T-helper 17 cell (primary cell): ENCODE data around the gene PPIB. TPM values are rescaled to one million over a fixed set of nuclear protein-coding genes. Genes with fewer than 3 reads are reported as not detected.

Experiments used
- ATAC-seq: fragments of 150-1000 bp; cut with Tn5 transposase; 2 replicates; pipeline ENCODE4 v1.10.0; 2021; ENCODE audit warnings: mild to moderate bottlenecking, moderate library complexity
- DNase-seq, 3 donors: peaks; one replicate each; pipeline versions ENCODE4 v3.0.0 to v3.0.0-alpha.2; 2020 to 2021
- H3K9me3 ChIP-seq: one replicate; pipeline ENCODE4 v1.7.0; 2013; ENCODE audit warnings: low read length, mild to moderate bottlenecking; ENCODE audit not compliant: control insufficient read depth, poor library complexity, severe bottlenecking
- H3K27ac Mint-ChIP-seq: one replicate; pipeline ENCODE4 v1.8.0; 2022; ENCODE audit warnings: mild to moderate bottlenecking, moderate library complexity, mixed read lengths
- H3K27me3 Mint-ChIP-seq: one replicate; pipeline ENCODE4 v1.8.0; 2022; ENCODE audit warnings: mixed read lengths
- H3K36me3 Mint-ChIP-seq: one replicate; pipeline ENCODE4 v1.8.0; 2022; ENCODE audit warnings: low read depth, mixed read lengths
- H3K4me1 Mint-ChIP-seq: one replicate; pipeline ENCODE4 v1.8.0; 2022; ENCODE audit warnings: mild to moderate bottlenecking, mixed read lengths
- H3K4me3 Mint-ChIP-seq: one replicate; pipeline ENCODE4 v1.8.0; 2022; ENCODE audit warnings: mild to moderate bottlenecking, moderate library complexity, mixed read lengths
- total RNA-seq, 4 donors: library from RNA in 2 of 4; stranded (reverse) in 2 of 4; gene quantifications; one replicate each; pipeline ENCODE4 v1.2.3 and lab custom pipeline; 2022 to 2026

PPIB gene
- total RNA-seq = 100 to 1,000 TPM; 202 to 208 TPM
- 168 to 266 reads per million in 2 donors for total RNA-seq (lab: John Stamatoyannopoulos, UW)

DNA sequence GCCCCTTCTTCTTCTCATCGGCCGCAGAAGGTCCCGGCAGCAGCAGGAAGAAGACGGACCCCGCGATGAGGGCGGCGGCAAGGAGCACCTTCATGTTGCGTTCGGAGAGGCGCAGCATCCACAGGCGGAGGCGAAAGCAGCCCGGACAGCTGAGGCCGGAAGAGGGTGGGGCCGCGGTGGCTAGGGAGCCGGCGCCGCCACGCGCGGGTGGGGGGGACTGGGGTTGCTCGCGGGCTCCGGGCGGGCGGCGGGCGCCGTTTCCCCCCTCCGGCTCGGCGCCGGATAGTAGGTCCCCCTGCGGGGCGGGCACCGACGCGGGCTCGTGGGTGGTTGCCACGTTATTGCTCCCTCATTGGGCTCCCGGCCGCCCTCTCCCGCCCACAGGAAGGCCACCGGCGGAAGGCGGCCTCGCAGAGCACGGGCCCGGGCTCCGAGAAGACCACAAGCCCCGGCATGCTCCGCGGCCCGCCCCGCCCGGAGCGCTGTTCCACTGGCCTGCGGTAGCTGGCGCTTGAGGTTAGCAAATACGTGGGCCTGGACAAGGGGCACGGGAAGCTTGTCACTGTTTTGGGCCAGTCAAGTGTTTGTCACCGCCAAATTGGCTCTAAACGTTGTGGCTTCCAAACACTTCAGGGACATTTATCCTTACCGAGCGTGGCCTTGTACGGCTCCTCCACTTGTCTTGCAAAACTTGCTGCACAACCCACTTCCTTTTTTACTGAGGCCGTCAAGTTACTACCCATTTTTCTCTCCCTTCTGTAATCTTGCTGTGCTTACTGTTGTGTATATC, at the start of gene PPIB:
TSS of gene PPIB (minus strand) at position 154 of the 790 bp plus-strand sequence. CDS start at position 118, 36 bp downstream.
- Mint-ChIP-seq H3K27me3 (no peaks in the 10 kb centered on the region), H3K4me3 (peak within 1 kb of the TSS; percentile 90), H3K27ac (peak within 1 kb of the TSS; percentile 95), H3K4me1 (peaks cover 38% of the 10 kb centered on the region), H3K36me3 (peaks cover 10% of the 10 kb centered on the region)
- ATAC-seq = peak; percentile 94
- H3K9me3 ChIP-seq = no peaks in the 10 kb centered on the region
- peak; percentile 94 to 96 (median 95) for DNase-seq

DNA sequence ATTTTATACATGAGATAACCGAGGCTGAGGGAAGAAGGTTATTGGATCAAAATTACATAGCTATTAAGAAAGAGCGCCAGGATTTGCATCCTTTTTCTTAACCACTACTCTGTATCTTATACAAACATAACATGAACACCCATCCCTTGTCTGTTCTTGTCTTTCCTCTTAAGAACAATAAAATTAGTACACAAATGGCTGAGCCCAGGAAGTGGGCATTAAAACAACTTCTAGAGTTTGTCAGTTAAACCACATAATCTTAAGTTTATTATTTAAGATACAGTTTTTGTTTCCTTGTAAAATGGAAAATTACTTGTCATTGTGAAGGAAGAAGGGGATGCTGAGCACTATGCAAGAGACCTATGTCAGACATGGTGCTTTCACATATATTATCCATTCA, 48.9 kb upstream of the PPIB start:
- DNase-seq = no peak
- H3K36me3 Mint-ChIP-seq = peaks cover 3% of the 10 kb centered on the region
- no peaks in the 10 kb centered on the region for H3K27me3 Mint-ChIP-seq
- no peak for ATAC-seq
- H3K9me3 ChIP-seq = no peaks in the 10 kb centered on the region
- peaks cover 3% of the 10 kb centered on the region for H3K4me1 Mint-ChIP-seq
- H3K27ac Mint-ChIP-seq = no peak overlapping the region
- H3K4me3 Mint-ChIP-seq = no peak overlapping the region

DNA sequence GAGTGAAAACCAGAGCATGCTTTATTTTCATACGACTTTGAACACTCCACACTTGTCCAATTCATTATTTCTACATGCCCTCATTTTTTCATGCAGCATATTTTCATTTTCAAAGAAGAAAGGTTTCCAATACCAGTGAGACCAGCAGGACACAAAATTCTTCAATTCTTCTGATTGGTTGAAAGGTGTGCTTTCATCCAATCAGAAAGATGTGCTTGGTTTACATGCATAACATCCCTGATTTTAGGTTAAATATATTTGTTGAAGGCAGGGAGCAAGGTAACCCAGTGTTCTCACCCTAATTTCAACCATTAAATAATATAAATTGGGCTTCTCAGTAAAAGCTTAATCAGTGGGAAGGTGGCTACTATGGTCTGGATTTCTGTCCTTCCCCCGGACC, 47.5 kb upstream of the PPIB start:
- DNase-seq (no peak), ATAC-seq (no peak)
- Mint-ChIP-seq H3K27ac (no peak overlapping the region), H3K4me1 (peaks cover 3% of the 10 kb centered on the region), H3K36me3 (peaks cover 3% of the 10 kb centered on the region), H3K27me3 (no peaks in the 10 kb centered on the region), H3K4me3 (no peak overlapping the region)
- H3K9me3 ChIP-seq = no peaks in the 10 kb centered on the region

DNA sequence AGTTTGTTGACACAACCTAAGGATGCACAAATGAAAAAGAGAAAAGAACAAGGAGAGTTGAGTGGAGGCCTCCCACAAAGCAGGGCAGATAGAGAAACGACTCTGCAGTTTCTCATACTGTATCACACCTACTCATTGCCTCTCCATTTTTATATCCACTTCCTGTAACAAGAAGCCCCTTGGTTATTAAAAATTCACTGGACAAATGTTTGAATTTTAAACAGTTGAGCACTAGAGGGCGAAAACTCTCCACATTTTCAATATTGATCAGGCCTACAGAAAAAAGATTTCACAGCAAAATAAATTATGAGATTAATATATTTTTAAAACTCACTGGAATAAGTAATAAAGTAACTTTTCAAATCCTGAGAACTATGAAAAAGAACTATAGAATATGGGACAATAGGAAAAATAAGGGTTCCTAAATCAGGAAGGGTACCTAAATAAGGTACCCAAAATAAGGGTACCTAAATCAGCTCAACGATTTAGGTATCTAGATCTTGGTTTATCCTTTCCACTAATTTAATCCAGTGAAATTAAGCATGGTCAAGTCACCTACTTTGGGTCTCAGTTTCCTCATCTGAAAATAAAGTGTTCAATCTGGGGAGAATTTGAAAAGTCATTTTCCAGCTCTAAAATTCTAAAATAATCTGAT, 47.0 kb upstream of the PPIB start:
- no peak overlapping the region for H3K27ac Mint-ChIP-seq
- DNase-seq = no peak
- H3K4me1 Mint-ChIP-seq = peaks cover 3% of the 10 kb centered on the region
- no peak for ATAC-seq
- no peaks in the 10 kb centered on the region for H3K9me3 ChIP-seq
- no peak overlapping the region for H3K4me3 Mint-ChIP-seq
- no peaks in the 10 kb centered on the region for H3K27me3 Mint-ChIP-seq
- peaks cover 3% of the 10 kb centered on the region for H3K36me3 Mint-ChIP-seq

DNA sequence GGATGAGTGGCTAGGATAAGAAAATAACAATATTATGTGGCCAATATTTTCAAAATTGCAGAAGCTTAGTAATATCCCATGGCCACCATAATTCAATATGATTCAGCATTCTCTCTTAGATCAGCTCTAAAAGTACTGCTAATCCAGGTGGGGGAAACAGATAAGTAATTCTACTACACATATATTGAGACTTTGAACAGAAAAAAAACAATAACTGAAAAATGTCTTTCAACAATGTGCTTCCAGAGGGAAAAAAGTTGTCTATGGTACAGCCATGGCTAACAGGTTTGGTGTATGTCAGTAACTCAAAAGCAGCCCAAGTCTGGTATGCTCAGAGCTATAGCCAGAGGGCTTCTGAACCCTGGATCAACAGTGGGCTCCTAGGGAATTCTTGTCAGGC, 42.4 kb upstream of the PPIB start:
- Mint-ChIP-seq H3K4me3 (no peak overlapping the region), H3K36me3 (peaks cover 3% of the 10 kb centered on the region)

DNA sequence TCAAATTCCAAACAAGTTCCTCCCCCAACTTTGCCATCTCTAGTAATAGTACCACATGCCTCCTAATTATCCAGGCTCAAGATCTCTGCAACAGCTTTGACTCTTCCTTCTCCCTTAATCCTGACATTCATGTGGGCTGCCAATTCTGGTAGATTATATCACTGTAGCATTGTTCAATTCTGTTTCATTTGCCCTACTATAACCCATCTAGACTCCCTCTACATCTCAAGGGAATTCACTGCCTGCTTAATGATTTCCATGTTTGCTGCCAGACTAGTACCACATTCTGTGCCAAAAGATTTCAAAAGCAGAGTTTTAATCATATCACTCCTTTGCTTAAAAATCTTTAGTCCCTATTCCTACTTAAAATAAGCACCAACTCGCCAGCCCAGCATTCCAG, 34.6 kb upstream of the PPIB start:
- no peaks in the 10 kb centered on the region for H3K27me3 Mint-ChIP-seq
- ATAC-seq = no peak
- no peaks in the 10 kb centered on the region for H3K9me3 ChIP-seq
- no peak for DNase-seq
- peaks cover 9% of the 10 kb centered on the region for H3K36me3 Mint-ChIP-seq
- peaks cover 5% of the 10 kb centered on the region for H3K4me1 Mint-ChIP-seq
- H3K27ac Mint-ChIP-seq = no peak overlapping the region
- no peak overlapping the region for H3K4me3 Mint-ChIP-seq

More for the DNA sequence above, 42.4 kb upstream of the PPIB start:
- Mint-ChIP-seq H3K27me3 (no peaks in the 10 kb centered on the region), H3K27ac (no peak overlapping the region), H3K4me1 (no peaks in the 10 kb centered on the region)
- H3K9me3 ChIP-seq = no peaks in the 10 kb centered on the region
- ATAC-seq (no peak), DNase-seq (no peak)

DNA sequence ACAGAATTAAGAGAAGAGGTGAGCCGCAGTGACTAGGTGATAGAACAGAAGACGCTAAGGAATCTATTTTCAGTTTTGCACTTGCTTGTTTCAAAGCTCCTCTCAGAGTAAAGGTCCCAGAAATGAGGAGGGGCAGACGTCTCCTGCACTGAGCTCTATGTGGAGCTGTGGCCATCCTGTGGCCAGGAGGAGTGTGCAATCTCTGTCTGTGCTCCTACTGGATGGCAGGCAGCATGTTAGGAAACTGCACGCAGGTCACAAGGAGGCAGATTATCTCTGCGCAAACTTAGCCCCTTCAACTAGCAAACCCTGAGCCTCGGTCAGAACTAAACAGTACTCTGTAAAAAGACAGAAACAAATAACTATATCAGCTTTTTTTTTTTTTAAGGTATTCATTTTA, 31.1 kb upstream of the PPIB start:
- ATAC-seq = no peak
- Mint-ChIP-seq H3K4me1 (peaks cover 8% of the 10 kb centered on the region), H3K36me3 (peaks cover 9% of the 10 kb centered on the region)

DNA sequence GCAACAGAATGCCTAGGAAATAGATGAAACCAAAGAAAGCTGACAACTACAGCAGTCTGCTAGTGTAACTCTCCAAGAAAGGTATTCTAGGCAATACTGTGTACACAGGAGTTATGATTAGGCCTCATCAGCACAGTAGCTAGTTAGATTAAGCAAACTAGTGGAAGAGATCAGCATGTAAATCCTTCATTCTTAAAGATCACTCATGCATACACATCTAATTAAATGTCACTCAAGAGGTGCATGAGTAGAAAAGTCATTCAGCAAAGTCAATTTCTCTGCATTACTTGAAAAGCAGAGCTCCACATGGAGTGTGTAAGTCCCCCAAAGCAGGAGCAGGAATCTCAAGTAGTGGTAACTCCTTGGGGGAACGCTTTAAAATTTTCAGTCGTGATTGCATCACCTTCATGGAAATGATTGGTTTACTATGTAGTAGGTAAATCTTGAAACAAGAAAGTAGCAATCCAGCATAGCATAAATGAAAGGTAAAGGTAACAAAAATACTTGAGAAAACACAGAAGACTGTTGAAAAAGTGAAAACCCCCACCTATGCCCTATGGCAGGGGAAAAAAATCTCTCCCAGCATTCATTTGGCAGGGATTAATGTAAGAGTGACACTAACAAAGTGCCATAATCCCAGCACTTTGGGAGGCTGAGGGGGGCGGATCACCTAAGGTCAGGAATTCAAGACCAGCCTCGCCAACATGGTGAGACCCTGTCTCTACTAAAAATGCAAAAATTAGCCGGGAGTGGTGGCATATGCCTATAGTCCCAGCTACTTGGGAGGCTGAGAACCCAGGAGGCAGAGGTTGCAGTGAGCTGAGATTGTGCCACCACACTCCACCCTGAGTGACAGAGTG, 29.4 kb upstream of the PPIB start:
- DNase-seq = no peak
- ATAC-seq = no peak
- H3K9me3 ChIP-seq = no peaks in the 10 kb centered on the region
- Mint-ChIP-seq H3K4me3 (no peak overlapping the region), H3K4me1 (peaks cover 6% of the 10 kb centered on the region), H3K27ac (no peak overlapping the region), H3K36me3 (peaks cover 6% of the 10 kb centered on the region), H3K27me3 (no peaks in the 10 kb centered on the region)

More for the DNA sequence above, 31.1 kb upstream of the PPIB start:
- DNase-seq = no peak
- Mint-ChIP-seq H3K4me3 (no peak overlapping the region), H3K27me3 (no peaks in the 10 kb centered on the region), H3K27ac (no peak overlapping the region)
- H3K9me3 ChIP-seq = no peaks in the 10 kb centered on the region

DNA sequence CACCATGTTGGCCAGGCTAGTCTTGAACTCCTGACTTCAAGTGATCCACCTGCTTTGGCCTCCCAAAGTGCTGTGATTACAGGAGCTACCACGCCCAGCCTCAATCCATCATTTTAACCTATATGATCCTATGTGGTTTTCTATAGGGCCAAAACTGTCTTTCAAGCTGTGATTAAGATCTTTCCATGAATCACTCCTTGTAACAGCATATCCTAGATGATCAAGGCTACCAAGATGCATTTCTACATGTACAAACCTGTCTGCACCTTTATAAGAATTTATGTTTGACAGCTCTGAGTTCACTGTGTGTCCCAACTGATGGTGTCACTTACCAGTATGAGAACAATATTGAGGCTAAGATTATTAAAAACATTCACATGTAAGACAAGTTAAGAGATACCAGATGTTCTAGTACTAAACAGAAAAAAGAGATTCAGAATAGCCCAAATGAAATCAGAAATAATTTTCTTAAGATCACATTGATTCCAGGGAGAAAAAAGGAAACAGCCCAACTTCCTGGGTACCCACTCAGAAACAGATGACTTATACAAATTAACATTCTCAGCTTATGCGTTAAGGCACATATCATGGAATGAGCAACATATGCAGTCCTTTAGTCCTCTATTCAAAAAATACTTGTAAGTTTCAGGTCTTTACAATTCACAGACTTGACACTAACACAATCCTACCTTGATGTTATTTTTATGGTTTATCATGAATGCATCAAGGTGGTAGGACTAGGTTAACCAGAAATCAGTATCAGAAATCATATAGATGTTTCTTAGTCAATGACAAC, 24.8 kb upstream of the PPIB start:
- peaks cover 3% of the 10 kb centered on the region for H3K4me1 Mint-ChIP-seq
- no peak for ATAC-seq
- DNase-seq = no peak
- no peaks in the 10 kb centered on the region for H3K27me3 Mint-ChIP-seq
- H3K36me3 Mint-ChIP-seq = no peaks in the 10 kb centered on the region
- H3K4me3 Mint-ChIP-seq = no peak overlapping the region
- H3K27ac Mint-ChIP-seq = peak overlapping the region; percentile 56
- no peaks in the 10 kb centered on the region for H3K9me3 ChIP-seq

DNA sequence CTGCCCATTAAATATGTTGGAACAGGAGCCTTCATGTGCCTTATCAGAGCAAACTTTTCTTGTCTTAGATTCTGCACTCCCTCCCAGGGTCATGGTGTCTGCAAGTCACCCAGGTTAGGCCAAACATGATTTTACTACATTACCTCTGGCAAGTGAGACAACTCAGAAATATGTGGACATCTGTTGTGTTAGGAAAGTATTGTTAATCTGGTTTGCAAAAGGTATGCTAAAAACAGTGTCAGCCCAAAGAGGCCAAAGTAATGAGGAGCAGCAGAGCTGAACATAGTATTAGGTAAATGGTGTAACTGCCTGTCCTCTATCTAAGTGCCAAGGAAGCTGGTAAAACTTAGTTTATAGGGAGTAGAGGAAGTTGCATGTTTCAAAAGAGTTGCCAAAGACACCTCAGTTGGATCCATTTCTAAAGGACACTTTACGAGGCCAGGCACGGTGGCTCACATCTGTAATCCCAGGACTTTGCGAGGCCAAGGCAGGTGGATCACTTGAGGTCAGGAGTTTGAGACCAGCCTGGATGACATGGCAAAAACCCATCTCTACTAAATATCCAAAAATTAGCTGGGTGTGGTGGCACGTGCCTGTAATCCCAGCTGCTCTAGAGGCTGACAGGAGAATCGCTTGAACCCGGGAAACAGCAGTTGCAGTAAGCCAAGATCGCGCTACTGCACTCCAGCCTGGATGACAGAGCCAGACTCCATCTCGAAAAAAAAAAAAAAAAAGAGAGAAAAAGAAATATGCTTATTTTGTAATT, 22.5 kb upstream of the PPIB start:
- H3K9me3 ChIP-seq = no peaks in the 10 kb centered on the region
- Mint-ChIP-seq H3K27ac (no peak overlapping the region), H3K4me1 (peaks cover 3% of the 10 kb centered on the region), H3K4me3 (no peak overlapping the region), H3K27me3 (no peaks in the 10 kb centered on the region), H3K36me3 (peaks cover 2% of the 10 kb centered on the region)
- DNase-seq (no peak), ATAC-seq (no peak)

DNA sequence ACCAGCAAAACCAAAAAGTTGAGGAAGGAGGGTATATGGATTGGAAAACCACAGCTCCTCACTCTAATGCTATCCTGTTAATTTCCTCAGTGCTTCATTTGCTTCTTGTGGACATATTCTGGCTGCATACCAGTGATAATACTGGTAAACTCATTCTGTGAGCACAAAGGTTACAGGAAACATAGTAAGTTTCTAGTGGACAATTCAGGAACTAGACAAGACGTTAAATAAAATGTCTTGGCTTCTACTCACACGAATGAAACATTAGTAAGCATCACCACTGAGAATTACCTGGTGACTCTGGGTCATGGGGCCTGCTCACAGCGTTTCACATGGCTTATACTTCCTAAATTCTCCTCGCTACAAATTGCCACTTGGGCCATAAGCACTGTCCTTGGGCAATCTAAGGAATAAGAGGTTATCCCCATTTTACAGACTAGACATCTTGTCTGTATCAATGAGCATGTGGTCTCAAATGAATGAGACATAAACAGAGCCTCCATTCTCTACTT, 20.1 kb upstream of the PPIB start:
- no peak for ATAC-seq
- no peaks in the 10 kb centered on the region for H3K4me1 Mint-ChIP-seq
- no peaks in the 10 kb centered on the region for H3K27me3 Mint-ChIP-seq
- no peak overlapping the region for H3K4me3 Mint-ChIP-seq
- no peak for DNase-seq
- peaks cover 2% of the 10 kb centered on the region for H3K36me3 Mint-ChIP-seq
- H3K27ac Mint-ChIP-seq = no peak overlapping the region
- no peaks in the 10 kb centered on the region for H3K9me3 ChIP-seq
